SJCRH30 (cell line): Measurements from ENCODE around the gene S100A4. TPM values are rescaled to one million over a fixed set of nuclear protein-coding genes. Genes with fewer than 3 reads are reported as not detected.
"Not testable (repeated sequence)": the region's sequence is repeated elsewhere in the genome, so short reads cannot be mapped to it uniquely, and the experiment has no call there.

ENCODE experiments used
- DNase-seq, 2 experiments: peaks; one replicate each; pipeline ENCODE4 v3.0.0-alpha.2; 2015 to 2020
- H3K27ac ChIP-seq: fragments of 250-450 bp; sonication (Bioruptor Pico); 2 replicates; pipeline ENCODE4 v1.5.1; 2020; ENCODE audit warnings: mild to moderate bottlenecking, moderate library complexity
- H3K27me3 ChIP-seq: fragments of 250-450 bp; sonication (Bioruptor Pico); 2 replicates; pipeline ENCODE4 v1.5.1; 2020; ENCODE audit warnings: mild to moderate bottlenecking, moderate library complexity
- H3K36me3 ChIP-seq: fragments of 250-450 bp; sonication (Bioruptor Pico); 2 replicates; pipeline ENCODE4 v1.5.1; 2020; ENCODE audit warnings: mild to moderate bottlenecking, moderate library complexity
- H3K4me1 ChIP-seq: fragments of 250-450 bp; sonication (Bioruptor Pico); 2 replicates; pipeline ENCODE4 v1.5.1; 2020; ENCODE audit warnings: mild to moderate bottlenecking, moderate library complexity
- H3K4me3 ChIP-seq: fragments of 250-450 bp; sonication (Bioruptor Pico); 2 replicates; pipeline ENCODE4 v1.5.1; 2020; ENCODE audit warnings: mild to moderate bottlenecking, moderate library complexity
- H3K9me3 ChIP-seq: fragments of 250-450 bp; sonication (Bioruptor Pico); replicated peaks from 2 replicates; pipeline ENCODE4 v1.5.1; 2020; ENCODE audit warnings: mild to moderate bottlenecking, moderate library complexity
- total RNA-seq: library from RNA; depleted of rRNA; stranded (reverse); fragments of >200 nt; shearing (Covaris generic); gene quantifications from 2 replicates; pipeline ENCODE4 v1.2.3, GENCODE V29; 2014

The S100A4 gene
- total RNA-seq, 1 experiment from 2014 or later, result 2.1 TPM

GRCh38 chr1:153520137-153520691, 25.4 kb downstream of the S100A4 start:
- H3K4me3 ChIP-seq, H3K4me1 ChIP-seq, H3K27ac ChIP-seq, DNase-seq, H3K27me3 ChIP-seq, H3K9me3 ChIP-seq, H3K36me3 ChIP-seq: not testable (repeated sequence)

GRCh38 chr1:153519242-153519641, 26.4 kb downstream of the S100A4 start:
- DNase-seq, result no peak
- Histone ChIP-seq H3K36me3 (no peaks in the 10 kb centered on the region), H3K27ac (no peak overlapping the region), H3K9me3 (no peaks in the 10 kb centered on the region), H3K4me3 (no peak overlapping the region), H3K4me1 (no peaks in the 10 kb centered on the region), H3K27me3 (no peaks in the 10 kb centered on the region)

- H3K9me3 ChIP-seq, result no peaks in the 10 kb centered on the region
- H3K36me3 ChIP-seq, result no peaks in the 10 kb centered on the region
- no peak overlapping the region for H3K27ac ChIP-seq
- H3K4me3 ChIP-seq, result no peak overlapping the region
- DNase-seq, result no peak
- no peaks in the 10 kb centered on the region for H3K4me1 ChIP-seq
- H3K27me3 ChIP-seq, result no peaks in the 10 kb centered on the region
These were observed 29.9 kb downstream of the S100A4 start for GRCh38 chr1:153515504-153516394.

GRCh38 chr1:153513666-153514065, 31.9 kb downstream of the S100A4 start:
- H3K27ac ChIP-seq, result no peak overlapping the region
- no peaks in the 10 kb centered on the region for H3K36me3 ChIP-seq
- 0 out of 2 replicates have a peak, but pooled peaks cover 3% of the 10 kb centered on the region for H3K4me1 ChIP-seq
- DNase-seq, result no peak
- no peaks in the 10 kb centered on the region for H3K9me3 ChIP-seq
- no peaks in the 10 kb centered on the region for H3K27me3 ChIP-seq
- no peak overlapping the region for H3K4me3 ChIP-seq

DNA sequence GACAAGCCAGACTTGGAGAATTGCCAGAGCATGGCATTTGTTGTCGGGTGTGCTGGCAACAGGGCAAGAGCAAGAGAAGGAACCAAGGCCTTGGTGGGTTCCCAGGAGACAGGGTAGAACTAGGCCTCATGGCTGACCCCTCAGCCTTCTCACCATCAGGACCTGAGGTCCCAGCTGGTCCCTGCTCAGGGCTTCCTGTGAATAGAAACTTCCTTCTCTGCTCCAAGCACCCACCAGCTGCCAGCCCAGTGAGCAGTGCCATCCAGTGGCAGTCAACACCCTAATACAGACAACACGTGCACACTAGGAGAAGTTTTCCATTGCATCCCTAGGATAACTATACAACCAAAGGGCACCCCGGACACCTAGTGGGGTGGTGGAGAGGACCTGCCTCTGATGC, 32.6 kb downstream of the S100A4 start:
- H3K27me3 ChIP-seq, result no peaks in the 10 kb centered on the region
- DNase-seq, result no peak

DNA sequence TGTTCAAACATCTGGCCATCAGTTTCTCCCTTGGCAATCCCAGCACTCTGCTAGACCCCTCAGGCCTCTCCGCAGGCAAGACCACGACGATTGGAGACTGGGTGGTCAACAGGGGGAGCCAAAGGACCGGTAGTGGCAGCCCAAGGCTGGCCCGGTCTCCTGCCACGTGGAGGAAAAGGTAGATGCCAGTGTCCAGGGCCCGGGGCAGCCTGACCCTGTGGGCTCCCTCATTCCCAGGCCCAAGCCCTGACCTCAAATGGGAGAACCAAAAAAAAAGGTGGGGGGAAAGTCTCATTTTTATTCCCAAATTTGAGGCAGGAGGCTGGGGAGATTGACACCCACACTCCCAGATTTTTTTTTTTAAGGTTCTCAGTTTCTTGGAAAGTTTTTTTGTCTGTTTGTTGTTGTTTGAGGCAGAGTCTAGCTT, 34.6 kb downstream of the S100A4 start:
- no peak overlapping the region for H3K27ac ChIP-seq
- H3K36me3 ChIP-seq, result no peaks in the 10 kb centered on the region
- 0 out of 2 replicates have a peak, but pooled peaks cover 3% of the 10 kb centered on the region for H3K4me1 ChIP-seq
- no peaks in the 10 kb centered on the region for H3K27me3 ChIP-seq
- H3K9me3 ChIP-seq, result no peaks in the 10 kb centered on the region
- peak; percentile 85 to 90 for DNase-seq
- H3K4me3 ChIP-seq, result no peak overlapping the region

More for the DNA sequence above, 32.6 kb downstream of the S100A4 start:
- Histone ChIP-seq H3K36me3 (no peaks in the 10 kb centered on the region), H3K27ac (no peak overlapping the region), H3K4me1 (0 out of 2 replicates have a peak, but pooled peaks cover 3% of the 10 kb centered on the region), H3K4me3 (no peak overlapping the region), H3K9me3 (no peaks in the 10 kb centered on the region)

DNA sequence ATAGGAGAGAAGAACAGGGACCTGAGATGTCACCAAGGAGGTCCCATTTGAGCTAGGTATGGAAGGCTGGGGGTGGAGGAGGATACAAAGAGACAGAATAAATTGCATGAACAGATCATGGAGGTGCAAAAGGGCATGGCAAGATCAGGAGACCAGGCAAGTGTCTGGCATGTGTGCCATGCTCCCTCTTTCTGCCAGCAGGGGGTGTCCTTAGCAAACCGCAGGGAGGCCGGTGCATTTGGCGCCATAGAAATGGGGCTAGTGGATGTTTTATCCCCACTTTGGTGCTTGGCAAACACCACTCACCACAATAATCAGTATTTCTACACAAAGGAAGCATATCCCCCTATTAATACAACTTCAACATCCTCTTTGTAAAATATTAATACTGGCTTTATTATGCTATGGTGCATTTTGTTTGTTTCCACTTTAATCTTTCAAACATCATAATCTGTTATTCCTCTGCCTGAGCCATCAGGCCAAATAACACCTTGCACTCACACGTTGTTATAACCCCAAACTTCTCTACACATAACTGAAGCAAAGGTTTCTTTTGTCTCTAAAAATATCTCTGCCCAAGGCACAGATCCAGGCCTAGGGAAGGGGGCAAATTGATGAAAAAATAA, 35.8 kb downstream of the S100A4 start:
- Histone ChIP-seq H3K4me1 (0 out of 2 replicates have a peak, but pooled peaks cover 3% of the 10 kb centered on the region), H3K27ac (no peak overlapping the region), H3K27me3 (no peaks in the 10 kb centered on the region), H3K9me3 (no peaks in the 10 kb centered on the region), H3K36me3 (no peaks in the 10 kb centered on the region), H3K4me3 (no peak overlapping the region)
- DNase-seq, result peak; percentile 65 to 77

DNA sequence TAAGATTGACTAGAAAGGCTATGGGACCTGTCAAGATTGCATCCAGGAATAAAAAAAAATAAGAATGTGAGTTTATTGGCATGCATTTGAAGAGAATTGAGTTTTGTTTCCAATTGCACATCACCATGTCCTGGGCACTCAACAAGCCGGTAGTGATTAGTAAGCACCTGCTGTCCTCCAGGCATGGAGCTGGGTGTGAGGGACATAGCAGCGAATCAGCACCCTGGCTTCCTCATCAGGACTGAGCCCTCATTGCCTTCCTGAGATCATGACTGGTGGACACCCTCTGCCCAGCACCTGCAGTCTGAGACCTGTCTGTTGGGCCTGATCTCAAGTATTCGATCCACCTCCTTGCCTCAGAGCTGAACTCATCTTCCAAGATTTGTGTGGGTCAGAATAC, 36.6 kb downstream of the S100A4 start:
- no peak overlapping the region for H3K4me3 ChIP-seq
- H3K27me3 ChIP-seq, result no peaks in the 10 kb centered on the region
- no peaks in the 10 kb centered on the region for H3K9me3 ChIP-seq
- no peaks in the 10 kb centered on the region for H3K36me3 ChIP-seq
- 0 out of 2 replicates have a peak, but pooled peaks cover 3% of the 10 kb centered on the region for H3K4me1 ChIP-seq
- no peak for DNase-seq
- H3K27ac ChIP-seq, result no peak overlapping the region

DNA sequence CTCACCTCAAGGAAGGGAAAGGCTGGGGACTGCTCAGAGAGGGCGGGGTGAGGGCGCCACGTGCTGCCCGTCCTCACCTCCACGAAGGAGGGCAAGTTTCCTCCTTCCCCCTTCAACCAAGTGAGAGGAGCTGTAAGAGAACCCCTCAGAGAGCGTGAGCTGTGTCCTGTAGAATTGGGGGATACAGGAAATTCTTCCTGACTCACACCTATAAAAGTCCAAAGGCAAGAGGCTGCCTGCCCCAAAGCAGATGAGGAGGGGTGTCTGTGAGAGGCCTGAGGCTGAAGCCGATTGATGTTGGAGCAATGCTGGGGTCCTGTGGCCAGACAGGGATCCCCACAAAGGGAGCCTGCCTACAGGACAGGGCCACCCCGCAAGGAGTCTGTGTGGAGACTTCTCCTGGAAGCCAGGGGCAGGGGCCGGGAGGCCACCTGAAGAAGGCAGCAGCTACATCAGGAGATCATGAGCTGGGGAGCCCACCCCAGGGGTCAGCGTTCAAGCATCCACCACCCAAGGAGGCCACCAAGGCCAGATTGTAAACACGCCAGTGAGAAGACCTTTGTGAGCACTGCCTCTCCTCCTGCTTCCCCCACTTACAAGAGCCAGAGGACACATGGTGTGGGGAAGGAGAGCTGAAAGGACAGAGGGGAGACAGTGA, 37.6 kb downstream of the S100A4 start:
- Histone ChIP-seq H3K27ac (no peak overlapping the region), H3K9me3 (no peaks in the 10 kb centered on the region)

GRCh38 chr1:153506831-153507413, 38.7 kb downstream of the S100A4 start:
- H3K36me3 ChIP-seq, result no peaks in the 10 kb centered on the region
- H3K27ac ChIP-seq, result no peak overlapping the region
- peak in 1 of 2 experiments; percentile 18 for DNase-seq
- H3K4me1 ChIP-seq, result 0 out of 2 replicates have a peak, but pooled peaks cover 3% of the 10 kb centered on the region
- no peaks in the 10 kb centered on the region for H3K27me3 ChIP-seq
- no peaks in the 10 kb centered on the region for H3K9me3 ChIP-seq
- no peak overlapping the region for H3K4me3 ChIP-seq

More for the DNA sequence above, 37.6 kb downstream of the S100A4 start:
- 0 out of 2 replicates have a peak, but pooled peaks cover 3% of the 10 kb centered on the region for H3K4me1 ChIP-seq
- H3K36me3 ChIP-seq, result no peaks in the 10 kb centered on the region
- no peak for DNase-seq
- H3K27me3 ChIP-seq, result no peaks in the 10 kb centered on the region
- H3K4me3 ChIP-seq, result no peak overlapping the region

DNA sequence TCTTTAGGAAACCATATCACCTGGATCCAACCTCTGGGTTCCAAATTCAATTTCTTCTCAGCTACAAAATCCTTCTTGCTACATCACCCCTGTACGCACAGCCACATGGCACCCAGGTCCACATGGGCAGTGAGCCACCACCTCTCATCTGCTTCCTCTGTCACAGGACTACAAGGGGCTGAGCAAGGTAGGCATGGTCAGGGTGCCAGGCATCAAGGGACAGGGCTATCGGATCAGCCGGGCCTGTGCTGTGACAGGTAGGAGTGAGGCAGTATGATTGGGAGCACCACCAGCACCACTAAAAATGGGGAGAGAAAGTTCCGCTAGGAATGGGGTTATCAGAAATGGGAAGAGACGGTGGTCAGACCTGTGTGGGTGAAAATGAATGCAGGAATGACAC, 39.2 kb downstream of the S100A4 start:
- no peaks in the 10 kb centered on the region for H3K36me3 ChIP-seq
- H3K4me3 ChIP-seq, result no peak overlapping the region
- no peak for DNase-seq
- H3K9me3 ChIP-seq, result no peaks in the 10 kb centered on the region
- 0 out of 2 replicates have a peak, but pooled peaks cover 3% of the 10 kb centered on the region for H3K4me1 ChIP-seq
- no peak overlapping the region for H3K27ac ChIP-seq
- no peaks in the 10 kb centered on the region for H3K27me3 ChIP-seq

DNA sequence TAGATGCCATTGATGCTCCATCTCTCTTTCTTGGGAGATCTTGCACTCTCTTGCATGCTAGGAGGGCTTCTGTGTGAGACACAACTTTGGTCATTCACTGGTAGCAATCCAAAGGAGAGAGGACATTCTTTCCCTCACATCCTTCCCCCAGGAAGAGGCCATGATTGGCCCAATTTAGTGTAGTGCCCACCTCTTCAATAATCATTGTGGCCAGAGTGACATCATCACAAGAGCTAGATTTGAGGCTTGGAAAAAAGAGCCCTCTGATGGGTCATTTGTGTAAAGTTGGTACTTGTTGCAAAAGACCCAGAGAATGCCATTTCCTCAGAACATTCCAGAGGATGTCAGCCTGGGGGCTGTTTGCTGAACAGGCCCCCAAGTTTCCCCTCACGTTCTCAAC, 40.0 kb downstream of the S100A4 start:
- H3K4me3 ChIP-seq, result no peak overlapping the region
- no peaks in the 10 kb centered on the region for H3K9me3 ChIP-seq
- 0 out of 2 replicates have a peak, but pooled peaks cover 3% of the 10 kb centered on the region for H3K4me1 ChIP-seq
- no peaks in the 10 kb centered on the region for H3K27me3 ChIP-seq
- no peaks in the 10 kb centered on the region for H3K36me3 ChIP-seq
- H3K27ac ChIP-seq, result no peak overlapping the region
- no peak for DNase-seq

DNA sequence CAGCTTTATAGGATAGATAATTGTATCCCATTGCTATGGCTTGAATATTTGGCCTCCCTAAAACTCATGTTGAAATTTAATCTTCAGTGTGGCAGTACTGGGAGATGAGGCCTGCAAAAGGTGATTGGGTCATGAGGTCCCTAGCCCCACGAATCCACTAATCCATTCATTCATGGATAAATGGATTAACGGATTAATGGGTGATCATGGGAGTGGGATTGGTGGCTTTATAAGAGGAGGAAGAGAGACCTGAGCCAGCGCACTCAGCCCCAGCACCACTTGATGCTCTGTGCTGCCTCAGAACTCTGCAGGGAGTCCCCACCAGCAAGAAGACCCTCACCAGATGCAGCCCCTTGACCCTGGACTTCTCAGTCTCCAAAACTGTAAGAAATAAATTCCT, 41.8 kb downstream of the S100A4 start:
- no peaks in the 10 kb centered on the region for H3K9me3 ChIP-seq
- H3K4me1 ChIP-seq, result no peaks in the 10 kb centered on the region
- H3K4me3 ChIP-seq, result no peak overlapping the region
- no peaks in the 10 kb centered on the region for H3K36me3 ChIP-seq
- no peaks in the 10 kb centered on the region for H3K27me3 ChIP-seq
- no peak for DNase-seq
- H3K27ac ChIP-seq, result no peak overlapping the region

DNA sequence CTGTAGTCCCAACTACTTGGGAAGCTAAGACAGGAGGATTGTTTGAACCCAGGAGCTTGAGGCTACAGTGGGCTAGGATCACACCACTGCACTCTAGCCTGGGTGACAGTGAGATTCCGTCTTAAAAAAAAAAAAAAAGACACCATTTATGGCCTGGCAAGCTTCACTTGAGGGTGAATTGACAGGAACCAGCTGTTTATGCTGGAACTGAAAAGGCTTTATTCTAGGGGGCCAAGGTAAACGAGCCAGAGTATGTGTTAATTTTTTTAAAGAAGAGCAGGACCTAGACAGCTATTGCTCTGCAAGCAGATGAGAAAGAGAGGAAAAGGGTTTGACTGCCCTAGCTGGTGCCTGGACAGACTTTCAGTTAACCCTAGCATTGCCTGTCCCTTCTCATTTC, 46.9 kb downstream of the S100A4 start:
- Histone ChIP-seq H3K27ac (no peak overlapping the region), H3K4me1 (peaks cover 3% of the 10 kb centered on the region; the same call in 1 of the 2 replicates), H3K27me3 (no peaks in the 10 kb centered on the region; the same call in 1 of the 2 replicates), H3K9me3 (no peaks in the 10 kb centered on the region), H3K36me3 (no peaks in the 10 kb centered on the region), H3K4me3 (no peak overlapping the region)
- DNase-seq, result peak in 1 of 2 experiments; percentile 21
